Caco-2 (cell line): ENCODE measurements around the gene SPG7. TPM values are rescaled to one million over a fixed set of nuclear protein-coding genes. Genes with fewer than 3 reads are reported as not detected.
A peak's percentile ranks its signal among the peaks of the same experiment; 100 is the strongest.

ENCODE experiments used
- BruUV-seq: library from RNA; stranded (reverse); fragments of 400-500 nt; replicated peaks from 2 replicates; lab custom pipeline; 2021; lab: Mats Ljungman, UMichigan
- CTCF ChIA-PET: fragments of 300-600 bp; sonication (Branson Sonifier 250); formaldehyde crosslinking; loops from one replicate; lab custom pipeline; 2022; ENCODE audit warnings: antibody characterized with exemption; lab: Charles Lee
- POLR2A ChIA-PET: fragments of 300-600 bp; sonication (Branson Sonifier 250); formaldehyde crosslinking; loops from one replicate; lab custom pipeline; 2022; ENCODE audit warnings: antibody characterized with exemption; lab: Charles Lee
- DNase-seq, 2 experiments: peaks; one replicate each; pipeline versions ENCODE4 v3.0.0 to v3.0.0-alpha.2; 2020 to 2022
- H3K27me3 ChIP-seq: replicated peaks from 2 replicates; pipeline ENCODE4 v1.6.0; 2011; ENCODE audit warnings: low read length; ENCODE audit not compliant: control insufficient read depth, insufficient read depth
- H3K36me3 ChIP-seq: 2 replicates; pipeline ENCODE4 v1.5.1; 2011; ENCODE audit warnings: low read length; ENCODE audit not compliant: control insufficient read depth, insufficient read depth
- H3K4me1 ChIP-seq: fragments of 250-450 bp; sonication (Bioruptor Pico); 2 replicates; pipeline ENCODE4 v1.5.1; 2020; ENCODE audit warnings: mild to moderate bottlenecking
- H3K4me3 ChIP-seq: 2 replicates; pipeline ENCODE4 v1.5.1; 2011; ENCODE audit warnings: low read depth, mild to moderate bottlenecking, control low read depth, low read length
- H3K9me3 ChIP-seq: fragments of 250-450 bp; sonication (Bioruptor Pico); 2 replicates; pipeline ENCODE4 v1.5.1; 2020; ENCODE audit warnings: mild to moderate bottlenecking, moderate library complexity
- H3K27ac Mint-ChIP-seq: one replicate; pipeline ENCODE4 v1.8.0; 2022; ENCODE audit warnings: mixed read lengths; ENCODE audit not compliant: unreplicated experiment
- H3K27me3 Mint-ChIP-seq: one replicate; pipeline ENCODE4 v1.8.0; 2022; ENCODE audit warnings: mixed read lengths; ENCODE audit not compliant: insufficient read depth, unreplicated experiment
- H3K36me3 Mint-ChIP-seq: one replicate; pipeline ENCODE4 v1.8.0; 2022; ENCODE audit warnings: mild to moderate bottlenecking, mixed read lengths; ENCODE audit not compliant: insufficient read depth, unreplicated experiment
- H3K4me1 Mint-ChIP-seq: one replicate; pipeline ENCODE4 v1.8.0; 2022; ENCODE audit warnings: low read depth, mixed read lengths; ENCODE audit not compliant: unreplicated experiment
- H3K4me3 Mint-ChIP-seq: one replicate; pipeline ENCODE4 v1.8.0; 2022; ENCODE audit warnings: mild to moderate bottlenecking, moderate library complexity, mixed read lengths; ENCODE audit not compliant: unreplicated experiment
- H3K9me3 Mint-ChIP-seq: one replicate; pipeline ENCODE4 v1.8.0; 2022; ENCODE audit warnings: mixed read lengths; ENCODE audit not compliant: unreplicated experiment
- intact Hi-C: fragments of 100-400 bp; cut with micrococcal nuclease; formaldehyde crosslinking; loops from one replicate; pipeline ENCODE4 v1.10.0; 2022; ENCODE audit not compliant: unreplicated experiment
- total RNA-seq: library from RNA; stranded (reverse); gene quantifications from 2 replicates; pipeline ENCODE4 v1.2.3, GENCODE V29; 2022
- TF ChIP-seq, protein P1 (sequence below), 2 experiments: fragments of 200-600 bp in 1 of 2; IDR thresholded peaks; 1 replicate in 1 of 2; 2 replicates in 1 of 2; pipeline versions ENCODE4 v1.5.1 to v1.8.0; 2011 to 2022; ENCODE audit warnings: antibody characterized with exemption in 1 of 2, control low read depth in 1 of 2, inconsistent platforms in 1 of 2, low read depth in 1 of 2, low read length in 1 of 2, mild to moderate bottlenecking in 1 of 2, moderate library complexity in 1 of 2; ENCODE audit not compliant: insufficient read depth in 1 of 2, severe bottlenecking in 1 of 2, unreplicated experiment in 1 of 2

Gene SPG7
- total RNA-seq, 1 experiment from 2014 or later, result 159 TPM

DNA sequence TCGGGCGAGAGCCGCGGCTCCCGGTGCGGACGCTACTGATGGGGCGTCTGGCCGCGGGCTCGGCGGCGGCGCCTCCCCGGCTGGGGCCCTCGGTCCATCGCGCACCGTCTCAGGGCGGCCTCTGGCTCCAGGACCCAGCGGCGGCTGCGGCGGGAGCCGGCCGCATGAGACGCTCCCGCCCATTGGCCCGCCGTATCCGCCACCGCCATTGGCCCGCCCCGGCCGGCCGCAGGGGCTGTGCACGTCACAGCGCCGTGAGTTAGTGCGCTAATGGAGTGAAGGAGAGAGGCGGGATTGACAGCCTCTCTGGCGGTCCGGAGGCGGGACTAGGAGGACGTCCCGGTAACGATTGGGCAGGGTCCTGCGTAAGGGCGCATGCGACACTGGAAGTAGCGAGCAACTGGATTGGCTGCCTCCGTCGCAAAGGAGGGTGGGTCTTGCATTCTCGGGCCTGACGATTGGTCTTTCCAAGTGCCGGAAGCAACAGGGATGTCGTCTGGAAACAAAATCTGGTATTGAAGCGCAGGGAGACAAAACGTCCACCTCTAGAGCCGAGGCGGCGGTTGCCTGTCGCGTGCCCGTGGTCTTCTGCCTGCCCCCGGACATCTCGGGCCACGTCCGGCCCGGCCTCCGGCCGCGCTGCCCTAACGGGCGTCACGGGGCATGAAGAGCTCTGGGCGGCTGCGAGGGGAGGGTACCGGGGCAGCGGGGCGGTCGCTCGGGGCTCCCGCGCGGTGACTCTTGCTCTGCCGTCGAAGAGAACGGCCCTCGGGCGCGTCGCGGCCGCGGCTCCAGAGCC, 17.6 kb upstream of the SPG7 start, which contains the start of gene ANKRD11:
TSS of gene ANKRD11 (minus strand) at position 123 of the 799 bp plus-strand sequence. CDS start 173,542 bp downstream, outside the sequence.
- DNase-seq, result peak; percentile 100
- TF ChIP-seq, protein P1, sequence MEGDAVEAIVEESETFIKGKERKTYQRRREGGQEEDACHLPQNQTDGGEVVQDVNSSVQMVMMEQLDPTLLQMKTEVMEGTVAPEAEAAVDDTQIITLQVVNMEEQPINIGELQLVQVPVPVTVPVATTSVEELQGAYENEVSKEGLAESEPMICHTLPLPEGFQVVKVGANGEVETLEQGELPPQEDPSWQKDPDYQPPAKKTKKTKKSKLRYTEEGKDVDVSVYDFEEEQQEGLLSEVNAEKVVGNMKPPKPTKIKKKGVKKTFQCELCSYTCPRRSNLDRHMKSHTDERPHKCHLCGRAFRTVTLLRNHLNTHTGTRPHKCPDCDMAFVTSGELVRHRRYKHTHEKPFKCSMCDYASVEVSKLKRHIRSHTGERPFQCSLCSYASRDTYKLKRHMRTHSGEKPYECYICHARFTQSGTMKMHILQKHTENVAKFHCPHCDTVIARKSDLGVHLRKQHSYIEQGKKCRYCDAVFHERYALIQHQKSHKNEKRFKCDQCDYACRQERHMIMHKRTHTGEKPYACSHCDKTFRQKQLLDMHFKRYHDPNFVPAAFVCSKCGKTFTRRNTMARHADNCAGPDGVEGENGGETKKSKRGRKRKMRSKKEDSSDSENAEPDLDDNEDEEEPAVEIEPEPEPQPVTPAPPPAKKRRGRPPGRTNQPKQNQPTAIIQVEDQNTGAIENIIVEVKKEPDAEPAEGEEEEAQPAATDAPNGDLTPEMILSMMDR (IDR thresholded peaks at IDR 0.05; ENCODE audit: insufficient read depth in 1 of 2, low read depth in 1 of 2, low read length in 1 of 2, severe bottlenecking in 1 of 2, unreplicated experiment in 1 of 2), result no peak
- ChIA-PET POLR2A (interaction anchor here (0.6 to 1.4 kb wide), 5 partner anchors 12 to 243 kb away, joined by 3 to 9 read pairs (median 3); partner anchors contain the start of gene SPG7), CTCF (interaction anchor here (0.6 to 1.0 kb wide), 2 partner anchors 10 to 18 kb away, joined by 3 read pairs; no protein-coding TSS in a partner anchor)
- Mint-ChIP-seq H3K9me3 (no peaks in the 10 kb centered on the region), H3K27me3 (no peaks in the 10 kb centered on the region), H3K36me3 (peaks cover 65% of the 10 kb centered on the region), H3K4me3 (peak within 1 kb of the TSS; percentile 89), H3K4me1 (peaks cover 48% of the 10 kb centered on the region), H3K27ac (peak within 1 kb of the TSS; percentile 91)
- peaks cover 16% of the 10 kb centered on the region for H3K4me1 ChIP-seq
- H3K9me3 ChIP-seq, result no peaks in the 10 kb centered on the region
- intact Hi-C loops, result no loop called here
- H3K4me3 ChIP-seq, result peak within 1 kb of the TSS; percentile 79
- H3K36me3 ChIP-seq, result no peaks in the 10 kb centered on the region
- BruUV-seq, result no TSS peak
- no peaks in the 10 kb centered on the region for H3K27me3 ChIP-seq

DNA sequence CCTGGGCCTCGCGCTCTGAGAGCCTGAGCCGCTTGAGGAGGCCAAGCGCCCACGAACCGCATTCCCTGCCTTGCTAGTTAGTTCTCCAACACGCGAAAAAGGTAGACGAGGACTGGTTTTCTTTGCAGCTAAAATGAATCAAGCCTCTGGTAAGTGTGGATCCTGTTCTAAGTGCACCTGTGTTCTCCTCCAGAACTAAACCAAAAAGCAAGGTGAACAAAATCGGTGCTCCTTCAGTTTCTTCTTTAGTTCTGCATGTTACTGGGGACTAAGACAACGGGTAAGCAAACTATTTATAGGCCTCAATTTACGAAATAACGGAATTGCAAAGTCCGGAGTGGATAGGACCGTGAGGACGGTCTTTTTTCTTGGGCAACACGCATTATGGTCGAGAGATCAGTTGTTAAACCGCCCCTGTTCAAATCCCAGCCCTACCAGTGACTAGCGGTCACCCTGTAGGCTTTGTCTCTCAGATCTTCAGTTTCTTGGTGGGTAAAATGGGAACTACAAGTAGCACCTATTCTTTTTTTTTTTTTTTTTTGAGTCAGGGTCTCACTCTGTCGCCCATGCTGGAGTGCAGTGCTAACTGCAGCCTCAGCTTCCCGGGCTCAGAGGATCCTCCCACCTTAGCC, 16.8 kb upstream of the SPG7 start:
- Mint-ChIP-seq H3K4me3 (peak overlapping the region; percentile 89), H3K36me3 (peaks cover 57% of the 10 kb centered on the region), H3K9me3 (no peaks in the 10 kb centered on the region), H3K27ac (peak overlapping the region; percentile 91), H3K27me3 (no peaks in the 10 kb centered on the region), H3K4me1 (peaks cover 40% of the 10 kb centered on the region)
- CTCF ChIA-PET, result interaction anchor here (0.7 to 1.0 kb wide), 2 partner anchors 18 to 116 kb away, joined by 3 to 4 read pairs; no protein-coding TSS in a partner anchor
- TF ChIP-seq, protein P1 (IDR thresholded peaks at IDR 0.05; ENCODE audit: insufficient read depth in 1 of 2, low read depth in 1 of 2, low read length in 1 of 2, severe bottlenecking in 1 of 2, unreplicated experiment in 1 of 2), result peak; percentile 34 to 42
- DNase-seq, result peak in 1 of 2 experiments; percentile 42
- H3K36me3 ChIP-seq, result no peaks in the 10 kb centered on the region
- intact Hi-C loops, result no loop called here
- BruUV-seq, result TSS peak; percentile 71
- peak overlapping the region; percentile 65 for H3K4me3 ChIP-seq
- no peaks in the 10 kb centered on the region for H3K9me3 ChIP-seq
- POLR2A ChIA-PET, result interaction anchor here (0.6 to 1.4 kb wide), 5 partner anchors 11 to 244 kb away, joined by 3 to 9 read pairs (median 3); partner anchors contain the start of gene SPG7
- H3K27me3 ChIP-seq, result no peaks in the 10 kb centered on the region
- H3K4me1 ChIP-seq, result peaks cover 11% of the 10 kb centered on the region
